Measurements from ENCODE around the gene SCTR.

SCTR gene

DNA sequence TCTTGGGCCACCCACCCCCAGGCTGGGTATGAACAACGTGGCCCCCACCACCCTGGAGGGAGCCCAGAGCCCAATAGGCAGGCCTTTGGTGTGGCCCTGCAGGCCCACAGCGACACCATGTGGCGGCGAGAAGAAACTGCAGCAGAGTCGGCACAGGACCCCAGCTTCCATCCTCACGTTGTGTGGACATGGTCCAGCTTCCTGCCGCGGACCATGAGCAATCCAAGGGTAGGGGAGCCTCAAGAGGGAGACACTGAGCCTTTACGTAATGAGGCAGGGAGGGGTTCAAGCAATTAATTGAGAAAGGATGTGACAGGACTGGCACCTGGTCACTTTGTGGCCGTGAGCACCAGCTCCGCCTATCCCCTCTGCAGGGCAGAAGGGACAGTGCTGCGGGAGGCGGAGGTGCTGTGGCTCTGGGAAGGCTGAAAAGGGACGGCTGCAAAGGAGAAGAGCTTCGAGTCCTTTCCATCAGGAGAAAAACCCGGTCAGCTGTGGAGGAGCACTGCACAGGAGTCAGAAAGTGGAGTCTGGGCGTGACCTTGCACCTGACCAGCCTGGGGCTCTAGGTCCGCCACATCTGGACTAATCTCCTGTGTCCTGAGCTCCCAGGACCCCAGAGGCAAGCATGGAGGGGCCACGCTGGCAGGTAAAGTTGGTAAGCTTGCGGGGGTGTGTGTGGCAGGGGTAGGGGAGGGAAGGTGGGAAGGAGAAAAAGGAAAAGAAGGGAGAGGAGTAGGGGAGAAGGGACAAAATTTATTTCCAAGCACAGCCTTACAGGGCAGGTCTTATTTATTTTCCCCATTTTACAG lies 47.8 kb downstream of the SCTR start:
- no peaks in the 10 kb centered on the region for H3K27me3 ChIP-seq (ENCODE audit: control insufficient read depth, insufficient read depth, low read length)
- H3K9ac ChIP-seq (ENCODE audit: low read depth, low read length) = no peak overlapping the region
- no peaks in the 10 kb centered on the region for H3K9me3 ChIP-seq (ENCODE audit: control insufficient read depth, insufficient read depth, low read length)
- H3K4me1 ChIP-seq (ENCODE audit: control insufficient read depth, insufficient read depth, low read length) = peaks cover 8% of the 10 kb centered on the region
- H3K4me3 ChIP-seq (ENCODE audit: low read depth, low read length) = peak overlapping the region; percentile 32
- no peaks in the 10 kb centered on the region for H3K36me3 ChIP-seq (ENCODE audit: control insufficient read depth, insufficient read depth, low read length)

GRCh38 chr2:119475857-119476244 lies 48.4 kb downstream of the SCTR start:
- no peaks in the 10 kb centered on the region for H3K27me3 ChIP-seq (ENCODE audit: control insufficient read depth, insufficient read depth, low read length)
- H3K4me1 ChIP-seq (ENCODE audit: control insufficient read depth, insufficient read depth, low read length) = peaks cover 8% of the 10 kb centered on the region
- no peak overlapping the region for H3K4me3 ChIP-seq (ENCODE audit: low read depth, low read length)
- no peaks in the 10 kb centered on the region for H3K9me3 ChIP-seq (ENCODE audit: control insufficient read depth, insufficient read depth, low read length)
- no peak overlapping the region for H3K9ac ChIP-seq (ENCODE audit: low read depth, low read length)
- H3K36me3 ChIP-seq (ENCODE audit: control insufficient read depth, insufficient read depth, low read length) = no peaks in the 10 kb centered on the region

- Histone ChIP-seq H3K9ac (ENCODE audit: low read depth, low read length) (no peak overlapping the region), H3K4me3 (ENCODE audit: low read depth, low read length) (no peak overlapping the region), H3K27me3 (ENCODE audit: control insufficient read depth, insufficient read depth, low read length) (no peaks in the 10 kb centered on the region), H3K36me3 (ENCODE audit: control insufficient read depth, insufficient read depth, low read length) (no peaks in the 10 kb centered on the region), H3K4me1 (ENCODE audit: control insufficient read depth, insufficient read depth, low read length) (peaks cover 8% of the 10 kb centered on the region), H3K9me3 (ENCODE audit: control insufficient read depth, insufficient read depth, low read length) (no peaks in the 10 kb centered on the region)
Measured at GRCh38 chr2:119475225-119475856, 48.9 kb downstream of the SCTR start.

DNA sequence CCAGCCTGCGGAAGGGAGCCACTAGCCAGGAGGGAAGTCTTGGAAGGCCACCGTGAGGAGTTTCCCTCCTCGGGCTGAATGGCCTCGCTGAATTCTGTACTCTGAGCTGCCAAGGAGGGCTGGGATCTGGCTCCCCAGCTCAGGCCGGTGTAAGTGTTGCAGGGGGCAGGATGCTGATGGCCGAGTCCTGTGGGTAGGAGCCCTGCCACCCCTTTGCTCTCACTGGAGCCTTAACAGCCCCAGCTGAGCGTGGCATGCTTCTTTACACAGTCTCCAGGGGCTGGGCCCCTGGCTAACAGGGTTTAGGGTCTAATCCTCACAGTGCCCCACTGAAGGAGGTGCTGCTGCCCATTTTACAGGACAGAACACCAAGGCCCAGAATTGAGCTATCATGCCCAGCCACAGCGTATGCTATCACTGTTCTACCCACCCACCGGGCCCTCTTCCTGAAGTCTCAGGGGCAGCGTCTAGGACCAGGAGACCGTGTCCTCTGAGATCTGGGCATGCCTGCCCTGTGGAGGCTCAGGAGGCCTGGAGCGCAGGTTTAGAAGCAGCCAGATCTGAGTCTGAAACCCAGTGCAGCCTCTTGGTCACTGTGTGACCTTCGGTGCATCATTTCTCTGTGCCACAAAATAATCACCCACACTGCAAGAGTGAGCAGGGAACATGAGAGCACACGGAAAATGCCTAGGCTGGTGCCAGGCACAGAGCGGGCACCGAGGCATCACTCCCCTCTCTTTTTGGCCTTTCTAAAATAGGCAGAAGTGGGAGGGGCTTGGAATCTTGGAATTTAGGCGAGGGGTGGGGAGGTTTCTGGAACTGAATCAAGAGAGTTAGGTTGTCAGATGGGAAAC lies 49.7 kb downstream of the SCTR start:
- Histone ChIP-seq H3K9me3 (ENCODE audit: control insufficient read depth, insufficient read depth, low read length) (no peaks in the 10 kb centered on the region), H3K4me1 (ENCODE audit: control insufficient read depth, insufficient read depth, low read length) (peaks cover 8% of the 10 kb centered on the region), H3K9ac (ENCODE audit: low read depth, low read length) (no peak overlapping the region), H3K27me3 (ENCODE audit: control insufficient read depth, insufficient read depth, low read length) (no peaks in the 10 kb centered on the region), H3K36me3 (ENCODE audit: control insufficient read depth, insufficient read depth, low read length) (no peaks in the 10 kb centered on the region), H3K4me3 (ENCODE audit: low read depth, low read length) (no peak overlapping the region)

DNA sequence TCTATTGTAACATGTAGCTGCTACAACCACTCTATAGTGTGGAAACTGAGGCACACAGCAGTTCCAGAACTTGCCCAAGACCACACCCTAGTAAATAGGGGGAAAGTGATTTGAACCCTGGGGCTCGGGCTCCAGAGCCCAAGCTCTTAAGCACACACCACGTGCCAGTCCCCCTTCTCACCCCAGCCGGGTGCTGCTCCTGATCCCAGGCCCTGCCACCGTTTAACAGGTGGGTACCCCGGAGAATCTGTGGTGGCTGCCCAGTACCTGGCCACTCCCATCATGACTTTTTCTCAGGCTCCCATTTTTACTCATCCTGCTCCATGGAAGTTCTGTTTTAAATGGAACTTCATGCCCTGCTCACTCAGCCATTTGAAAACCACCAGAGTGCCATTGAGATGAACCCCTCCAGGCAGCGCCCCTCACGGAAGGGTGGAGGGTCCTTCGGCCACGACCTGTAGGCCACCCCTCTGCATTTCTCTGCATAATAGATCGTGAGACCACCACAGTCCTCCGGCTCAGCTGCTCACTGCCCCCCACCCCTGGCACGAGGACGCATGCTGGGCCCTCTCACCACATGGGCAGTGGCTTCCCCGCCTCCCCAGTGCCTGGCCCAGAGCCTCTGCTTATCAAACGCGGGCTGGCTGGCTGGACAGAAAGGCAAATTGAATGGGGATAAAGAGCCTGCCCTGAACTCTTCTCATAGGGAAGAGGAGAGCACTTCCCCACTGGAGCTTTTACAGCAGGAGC lies 50.5 kb downstream of the SCTR start:
- no peak overlapping the region for H3K4me3 ChIP-seq (ENCODE audit: low read depth, low read length)
- no peaks in the 10 kb centered on the region for H3K36me3 ChIP-seq (ENCODE audit: control insufficient read depth, insufficient read depth, low read length)
- no peaks in the 10 kb centered on the region for H3K9me3 ChIP-seq (ENCODE audit: control insufficient read depth, insufficient read depth, low read length)
- H3K27me3 ChIP-seq (ENCODE audit: control insufficient read depth, insufficient read depth, low read length) = no peaks in the 10 kb centered on the region
- peaks cover 8% of the 10 kb centered on the region for H3K4me1 ChIP-seq (ENCODE audit: control insufficient read depth, insufficient read depth, low read length)
- H3K9ac ChIP-seq (ENCODE audit: low read depth, low read length) = no peak overlapping the region

DNA sequence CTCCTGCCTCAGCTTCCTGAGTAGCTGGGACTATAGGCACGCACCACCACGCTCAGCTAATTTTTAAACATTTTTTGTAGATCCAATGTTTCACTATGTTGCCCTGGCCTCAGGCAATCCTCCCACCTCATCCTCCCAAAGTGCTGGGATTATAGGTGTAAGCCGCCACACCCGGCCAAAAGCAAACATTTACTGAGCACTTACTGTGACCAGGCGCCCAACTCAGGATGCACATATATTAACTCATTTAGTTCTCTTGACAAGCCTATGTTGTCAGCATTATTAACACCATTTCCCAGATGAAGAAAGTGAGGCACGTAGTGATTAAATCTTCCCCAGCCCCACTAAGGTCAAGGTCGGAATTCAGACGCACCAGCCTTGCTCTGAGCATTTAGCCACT lies 51.5 kb downstream of the SCTR start:
- Histone ChIP-seq H3K9ac (ENCODE audit: low read depth, low read length) (no peak overlapping the region), H3K9me3 (ENCODE audit: control insufficient read depth, insufficient read depth, low read length) (no peaks in the 10 kb centered on the region), H3K27me3 (ENCODE audit: control insufficient read depth, insufficient read depth, low read length) (no peaks in the 10 kb centered on the region), H3K4me3 (ENCODE audit: low read depth, low read length) (no peak overlapping the region), H3K36me3 (ENCODE audit: control insufficient read depth, insufficient read depth, low read length) (no peaks in the 10 kb centered on the region), H3K4me1 (ENCODE audit: control insufficient read depth, insufficient read depth, low read length) (peaks cover 8% of the 10 kb centered on the region)

- H3K9me3 ChIP-seq (ENCODE audit: control insufficient read depth, insufficient read depth, low read length) = no peaks in the 10 kb centered on the region
- H3K36me3 ChIP-seq (ENCODE audit: control insufficient read depth, insufficient read depth, low read length) = no peaks in the 10 kb centered on the region
- no peak overlapping the region for H3K4me3 ChIP-seq (ENCODE audit: low read depth, low read length)
- H3K9ac ChIP-seq (ENCODE audit: low read depth, low read length) = no peak overlapping the region
- no peaks in the 10 kb centered on the region for H3K27me3 ChIP-seq (ENCODE audit: control insufficient read depth, insufficient read depth, low read length)
- H3K4me1 ChIP-seq (ENCODE audit: control insufficient read depth, insufficient read depth, low read length) = peaks cover under 1% of the 10 kb centered on the region
Measured at GRCh38 chr2:119469661-119470297, 54.5 kb downstream of the SCTR start.

DNA sequence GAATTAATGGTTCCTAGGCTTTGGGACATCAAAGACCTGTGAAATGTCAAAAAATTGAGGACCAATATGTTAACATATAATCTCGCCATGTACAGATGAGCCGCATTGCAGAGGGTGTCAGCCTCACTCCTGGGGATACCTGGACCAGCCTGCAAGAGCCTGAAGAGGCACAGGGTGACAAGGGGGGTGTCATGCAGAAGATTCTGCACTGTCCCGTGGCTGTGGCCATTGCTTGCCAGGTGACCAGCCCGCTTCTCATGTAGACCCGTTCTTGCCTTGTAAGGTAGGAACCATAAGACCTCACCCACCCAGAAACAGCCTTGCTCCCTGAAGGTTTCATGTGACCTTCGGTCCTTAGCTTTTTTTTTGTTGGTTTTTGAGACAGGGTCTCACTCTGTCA lies 55.2 kb downstream of the SCTR start:
- Histone ChIP-seq H3K27me3 (ENCODE audit: control insufficient read depth, insufficient read depth, low read length) (no peaks in the 10 kb centered on the region), H3K9me3 (ENCODE audit: control insufficient read depth, insufficient read depth, low read length) (no peaks in the 10 kb centered on the region), H3K36me3 (ENCODE audit: control insufficient read depth, insufficient read depth, low read length) (no peaks in the 10 kb centered on the region), H3K9ac (ENCODE audit: low read depth, low read length) (no peak overlapping the region), H3K4me3 (ENCODE audit: low read depth, low read length) (no peak overlapping the region), H3K4me1 (ENCODE audit: control insufficient read depth, insufficient read depth, low read length) (no peaks in the 10 kb centered on the region)

DNA sequence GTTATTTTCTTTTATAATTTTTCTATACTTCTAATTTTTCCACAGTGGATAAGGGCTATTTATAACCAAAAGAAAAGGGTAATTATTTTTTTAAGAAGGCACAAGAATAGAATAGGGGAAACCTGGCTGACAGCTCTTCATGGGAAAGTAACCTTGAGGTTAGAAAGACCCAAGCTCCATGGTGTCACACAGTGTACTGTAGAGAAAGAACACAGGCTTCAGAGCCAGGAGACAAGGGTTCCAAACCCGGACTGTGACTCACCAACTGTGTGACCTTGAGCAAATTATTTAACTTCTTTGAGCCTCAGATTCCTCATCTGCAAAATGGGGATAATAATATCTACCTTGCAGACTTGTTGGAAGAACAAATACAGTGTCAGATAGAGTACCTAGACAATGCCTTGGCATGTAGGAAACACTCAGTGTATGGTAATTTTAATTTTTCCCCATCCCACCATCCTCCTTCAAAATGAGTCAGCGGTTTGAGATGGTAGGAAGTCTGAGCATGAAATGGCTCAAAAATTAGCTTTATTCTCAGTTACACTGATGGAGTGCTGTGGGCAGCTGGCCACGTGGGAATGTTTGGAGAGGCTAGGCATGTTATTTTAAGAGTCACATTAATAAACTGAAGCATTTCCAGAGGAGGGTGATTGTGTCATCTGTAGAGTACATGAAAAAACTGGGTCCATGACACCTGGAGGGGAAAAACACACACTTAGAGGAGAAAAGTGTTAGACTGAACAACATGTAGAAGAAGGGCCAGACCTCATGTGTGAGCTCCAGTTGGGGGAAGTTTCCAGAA lies 55.9 kb downstream of the SCTR start:
- Histone ChIP-seq H3K4me3 (ENCODE audit: low read depth, low read length) (no peak overlapping the region), H3K9ac (ENCODE audit: low read depth, low read length) (no peak overlapping the region)

DNA sequence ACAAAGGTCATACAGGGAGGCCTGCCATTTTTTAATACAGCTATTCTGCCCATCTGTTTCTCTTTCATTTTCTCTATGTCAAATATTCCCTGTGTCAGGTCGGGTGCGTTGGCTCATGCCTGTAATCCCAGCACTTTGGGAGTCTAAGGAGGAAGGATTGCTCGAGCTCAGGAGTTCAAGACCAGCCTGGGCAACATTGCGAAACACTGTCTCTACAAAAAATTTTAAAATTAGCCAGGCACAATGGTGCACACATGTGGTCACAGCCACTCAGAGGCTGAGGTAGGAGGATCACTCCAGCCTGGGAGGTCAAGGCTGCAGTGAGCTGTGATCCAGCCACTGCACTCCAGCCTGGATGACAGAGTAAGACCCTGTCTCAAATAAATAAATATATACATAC lies 57.9 kb downstream of the SCTR start:
- no peaks in the 10 kb centered on the region for H3K36me3 ChIP-seq (ENCODE audit: control insufficient read depth, insufficient read depth, low read length)
- H3K4me3 ChIP-seq (ENCODE audit: low read depth, low read length) = no peak overlapping the region
- no peaks in the 10 kb centered on the region for H3K9me3 ChIP-seq (ENCODE audit: control insufficient read depth, insufficient read depth, low read length)
- no peak overlapping the region for H3K9ac ChIP-seq (ENCODE audit: low read depth, low read length)
- H3K27me3 ChIP-seq (ENCODE audit: control insufficient read depth, insufficient read depth, low read length) = no peaks in the 10 kb centered on the region
- no peaks in the 10 kb centered on the region for H3K4me1 ChIP-seq (ENCODE audit: control insufficient read depth, insufficient read depth, low read length)

More for the DNA sequence above, 55.9 kb downstream of the SCTR start:
- Histone ChIP-seq H3K36me3 (ENCODE audit: control insufficient read depth, insufficient read depth, low read length) (no peaks in the 10 kb centered on the region), H3K9me3 (ENCODE audit: control insufficient read depth, insufficient read depth, low read length) (no peaks in the 10 kb centered on the region), H3K4me1 (ENCODE audit: control insufficient read depth, insufficient read depth, low read length) (no peaks in the 10 kb centered on the region), H3K27me3 (ENCODE audit: control insufficient read depth, insufficient read depth, low read length) (no peaks in the 10 kb centered on the region)

Measured in iPS-15b (cell line).